K562 (cell line): ENCODE measurements around the gene FGFRL1. TPM values are rescaled to one million over a fixed set of nuclear protein-coding genes. Genes with fewer than 3 reads are reported as not detected.

Source experiments
- ARNT ChIP-seq, 2 experiments: fragments of 450-650 bp; IDR thresholded peaks; 2 replicates each; pipeline ENCODE4 v1.6.1; 2016; ENCODE audit warnings: mild to moderate bottlenecking in 1 of 2
- CTBP1 ChIP-seq: fragments of 450-650 bp; IDR thresholded peaks from 2 replicates; pipeline ENCODE4 v1.6.1; 2016; ENCODE audit warnings: borderline replicate concordance
- CTCFL ChIP-seq: IDR thresholded peaks from 2 replicates; pipeline ENCODE4 v1.6.1; 2011; ENCODE audit warnings: borderline replicate concordance, low read depth, mild to moderate bottlenecking, moderate library complexity, low read length; ENCODE audit not compliant: insufficient read depth, poor library complexity, severe bottlenecking
- HNRNPH1 ChIP-seq: fragments of 200-400 bp; formaldehyde crosslinking; optimal IDR thresholded peaks from 2 replicates; pipeline ENCODE3; 2017; ENCODE audit warnings: low read depth, mild to moderate bottlenecking, low read length, moderate library complexity
- JUNB ChIP-seq: fragments of 450-650 bp; formaldehyde crosslinking; conservative IDR thresholded peaks from 2 replicates; pipeline ENCODE4 v1.4.0; 2020; ENCODE audit warnings: mild to moderate bottlenecking
- NEUROD1 ChIP-seq: fragments of 150-350 bp; IDR thresholded peaks from 2 replicates; pipeline ENCODE4 v1.6.1; 2014; ENCODE audit warnings: borderline replicate concordance, low read length, low read depth; ENCODE audit not compliant: partially characterized antibody
- NUFIP1 ChIP-seq: fragments of 450-650 bp; IDR thresholded peaks from 2 replicates; pipeline ENCODE4 v1.6.1; 2018; ENCODE audit not compliant: partially characterized antibody
- PBX2 ChIP-seq, 2 experiments: IDR thresholded peaks in 1 of 2; conservative IDR thresholded peaks in 1 of 2; 2 replicates each; pipeline ENCODE4 v1.6.1; 2016; ENCODE audit warnings: low read depth in 2 of 2, mild to moderate bottlenecking in 1 of 2, missing compliant biosample characterization in 1 of 2, missing genetic modification characterization in 1 of 2, moderate library complexity in 1 of 2
- RBFOX2 ChIP-seq: fragments of 200-400 bp; formaldehyde crosslinking; IDR thresholded peaks from 2 replicates; pipeline ENCODE4 v1.6.1; 2017; ENCODE audit warnings: low read depth, mild to moderate bottlenecking, low read length, moderate library complexity
- SIRT6 ChIP-seq: IDR thresholded peaks from one replicate; pipeline ENCODE4 v1.6.1; 2012; ENCODE audit warnings: low read depth, mild to moderate bottlenecking, control low read depth, inconsistent platforms, low read length, moderate library complexity
- ZNF23 ChIP-seq: fragments of 250-450 bp; sonication (Bioruptor Pico); IDR thresholded peaks from 2 replicates; pipeline ENCODE4 v1.4.0; 2020; ENCODE audit warnings: mild to moderate bottlenecking
- ZNF407 ChIP-seq: fragments of 450-650 bp; IDR thresholded peaks from 2 replicates; pipeline ENCODE4 v1.6.1; 2016; ENCODE audit warnings: low read depth
- polyA plus RNA-seq, 8 experiments: library from polyadenylated mRNA; depleted of rRNA in 4 of 8; stranded (reverse) in 5 of 8; unstranded in 3 of 8; fragments of >200 nt; fragmentation: Nextera tagmentation in 2 of 8; fragmentation: Illumina TruSeq in 1 of 8; extraction: Ambion mirVana in 2 of 8; extraction: Trizol in 1 of 8; gene quantifications; 2 replicates each; pipeline versions ENCODE4 v1.2.1 to v1.2.3, GENCODE V29; 2011 to 2014; ENCODE audit warnings: inconsistent platforms in 1 of 8, missing spikeins in 1 of 8
- total RNA-seq, 7 experiments: library from RNA; depleted of rRNA in 6 of 7; stranded (reverse); fragments of >200 nt in 6 of 7; fragmentation: Illumina TruSeq in 2 of 7; extraction: Trizol in 2 of 7; gene quantifications; 2 replicates each; pipeline versions ENCODE4 v1.2.1 to v1.2.3, GENCODE V29; 2011 to 2021; ENCODE audit warnings: low replicate concordance in 1 of 7

FGFRL1 gene
- total and polyA plus RNA-seq, 9 of the 15 experiments (the other 6 are each of a cell fraction or from before 2014, with no cell fraction given) = 0.34 to 49.9 (median 14.6) TPM

GRCh38 chr4:1043651-1044468, 32.4 kb downstream of the FGFRL1 start (continued):
- TF ChIP-seq ZNF407 (no peak), HNRNPH1 (no peak), SIRT6 (no peak), CTCFL (no peak), ZNF23 (0 out of 2 replicates have a peak, but pooled peaks have one; percentile 27), RBFOX2 (peak; percentile 85), JUNB (CRISPR knock-in tag) (peak; percentile 98), NUFIP1 (no peak), NEUROD1 (peak; percentile 95), ARNT (IDR thresholded peaks at IDR 0.05) (peak in 1 of 2 experiments; percentile 84; a peak in 2 of 4 replicates), PBX2 (CRISPR knock-in tag; IDR thresholded peaks at IDR 0.05; ENCODE audit: low read depth) (peak; percentile 86), PBX2 (tag; conservative IDR thresholded peaks at IDR 0.05; ENCODE audit: low read depth) (peak; percentile 96), CTBP1 (peak; percentile 91)
